CMK (cell line): ENCODE data around the gene NOSIP.

Experiments used
- DNase-seq: peaks from one replicate; pipeline ENCODE4 v3.0.0-alpha.2; 2010; ENCODE audit warnings: low read depth

NOSIP gene

DNA sequence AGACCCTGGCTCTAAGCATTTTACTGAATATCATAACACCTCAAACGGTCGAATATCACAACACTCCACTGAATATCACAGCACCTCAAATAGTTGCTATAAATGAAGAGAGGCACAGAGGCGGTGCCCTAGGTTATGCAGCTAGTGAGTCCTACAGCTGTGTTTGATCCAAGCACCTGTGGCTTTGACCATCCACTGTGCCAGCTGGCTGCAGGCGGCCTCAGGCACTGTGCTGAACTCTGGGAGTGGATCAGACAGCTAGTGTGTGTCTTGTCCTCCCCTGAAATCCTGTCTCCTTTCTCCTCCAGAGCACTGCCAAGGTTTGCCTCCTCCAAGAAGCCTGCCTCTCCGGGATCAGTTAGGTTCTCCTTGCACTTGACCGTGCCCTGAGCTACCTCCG is 7.3 kb downstream of the NOSIP start:
- no peak for DNase-seq

- no peak for DNase-seq
Observed at GRCh38 chr19:49570997-49571676, 9.2 kb downstream of the NOSIP start.

- peak; percentile 68 for DNase-seq
Observed at GRCh38 chr19:49570138-49570856, 10.1 kb downstream of the NOSIP start.

DNA sequence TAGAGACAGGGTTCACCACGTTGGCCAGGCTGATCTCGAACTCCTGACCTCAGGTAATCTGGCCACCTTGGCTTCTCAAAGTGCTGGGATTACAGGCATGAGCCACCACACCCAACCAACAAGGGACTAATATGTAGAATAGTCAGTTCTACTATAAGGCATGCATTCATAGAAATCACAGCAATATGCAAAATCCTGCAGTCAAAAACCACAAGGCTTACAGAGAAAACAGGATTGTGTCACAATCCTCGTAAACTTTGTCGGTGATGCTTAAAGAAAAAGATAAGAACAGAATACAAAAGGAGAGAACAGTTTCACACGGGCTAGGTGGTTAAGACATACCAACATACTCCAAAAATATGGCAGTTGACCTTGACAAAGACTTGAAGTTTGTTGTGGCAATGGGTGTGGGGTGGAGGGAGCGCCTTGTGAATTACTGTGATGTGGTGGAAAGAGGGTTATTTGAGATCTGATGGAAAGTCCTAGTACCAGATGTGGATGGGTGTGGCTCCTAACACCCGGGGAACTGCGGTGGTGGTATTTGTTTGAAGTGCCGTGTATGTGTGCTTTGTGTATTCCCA is 12.4 kb downstream of the NOSIP start:
- no peak for DNase-seq

DNA sequence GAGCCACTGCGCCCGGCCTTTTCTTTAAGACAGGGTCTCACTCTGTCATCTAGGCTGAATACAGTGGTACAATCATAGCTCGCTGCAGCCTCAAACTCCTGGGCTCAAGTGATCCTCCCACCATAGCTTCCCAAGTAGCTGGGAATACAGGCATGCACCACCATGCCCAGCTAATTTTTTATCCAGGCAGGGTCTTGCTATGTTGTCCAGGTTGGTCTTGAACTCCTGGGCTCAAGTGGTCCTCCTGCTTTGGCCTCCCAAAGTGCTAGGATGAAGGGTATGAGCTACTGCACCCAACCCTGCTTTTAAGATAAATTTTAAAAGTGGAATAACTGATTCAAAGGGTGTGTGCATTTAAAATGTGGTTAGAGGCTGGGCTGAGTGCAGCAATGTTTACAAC is 14.1 kb downstream of the NOSIP start:
- no peak for DNase-seq

GRCh38 chr19:49565261-49565660 is 15.1 kb downstream of the NOSIP start:
- DNase-seq = no peak

DNA sequence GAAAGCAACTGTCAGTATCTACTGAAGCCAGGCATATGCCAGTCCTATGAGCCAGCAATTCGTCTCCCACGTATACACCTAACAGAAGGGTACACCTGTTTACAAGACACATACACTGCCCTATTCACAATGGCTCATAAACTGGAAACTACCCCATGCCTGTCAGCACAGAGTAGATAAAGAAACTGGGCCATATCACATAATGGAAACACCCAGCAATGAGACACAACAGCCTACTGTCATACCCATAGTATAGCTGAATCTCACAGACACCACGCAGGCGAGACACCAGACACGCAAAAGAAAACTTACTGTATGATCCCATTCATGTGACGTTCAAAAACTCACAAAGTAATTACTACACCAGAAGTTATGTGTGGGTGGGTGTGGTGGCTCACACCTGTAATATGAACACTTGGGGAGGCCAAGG is 15.7 kb downstream of the NOSIP start:
- DNase-seq = no peak

DNA sequence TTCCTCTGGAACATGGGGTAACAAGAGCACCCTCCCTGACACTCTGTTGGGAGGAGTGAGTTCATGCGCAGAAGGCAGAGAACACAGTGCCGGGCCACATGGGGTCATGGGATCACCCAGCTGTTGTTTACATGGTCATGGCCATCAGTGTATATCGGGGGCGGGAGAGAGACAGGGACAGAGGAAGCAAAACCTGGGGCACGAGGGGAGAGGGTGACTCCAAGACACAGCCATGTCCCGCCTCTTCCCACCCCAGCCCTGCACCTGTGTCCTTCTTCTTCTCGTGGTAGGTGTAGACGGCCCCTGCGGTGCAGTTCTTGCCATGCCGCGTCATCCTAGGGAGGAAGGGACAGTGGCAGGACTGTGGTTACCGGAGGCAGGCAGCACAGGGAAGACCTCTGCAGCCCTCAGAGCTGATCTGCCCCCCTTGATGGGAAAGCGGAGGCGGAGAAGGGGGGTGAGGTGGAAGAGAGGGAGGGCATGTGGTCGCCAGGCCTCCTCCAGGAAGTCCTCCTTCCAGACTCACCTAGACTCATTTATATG is 19.9 kb downstream of the NOSIP start:
- DNase-seq = no peak

GRCh38 chr19:49559928-49560327 is 20.4 kb downstream of the NOSIP start:
- no peak for DNase-seq

DNA sequence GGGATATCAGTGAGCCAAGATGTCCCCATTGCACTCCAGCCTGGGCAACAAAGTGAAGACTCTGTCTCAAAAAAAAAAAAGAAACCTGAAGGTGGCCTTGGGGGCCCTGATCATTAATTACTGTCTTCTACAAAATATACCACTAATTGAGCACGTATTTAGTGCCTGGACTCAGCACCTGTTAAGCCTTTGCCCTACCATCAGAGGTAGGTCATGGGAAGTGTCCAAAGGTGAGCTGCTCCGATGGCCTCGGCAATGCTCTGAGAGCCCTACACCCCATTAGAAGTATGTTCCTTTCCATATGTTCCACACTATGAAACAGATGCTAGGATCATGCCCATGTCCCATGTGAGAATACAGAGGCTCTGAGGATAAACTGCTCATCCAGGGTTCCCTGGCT is 20.9 kb downstream of the NOSIP start:
- no peak for DNase-seq

GRCh38 chr19:49558591-49558990 is 21.8 kb downstream of the NOSIP start:
- no peak for DNase-seq

DNA sequence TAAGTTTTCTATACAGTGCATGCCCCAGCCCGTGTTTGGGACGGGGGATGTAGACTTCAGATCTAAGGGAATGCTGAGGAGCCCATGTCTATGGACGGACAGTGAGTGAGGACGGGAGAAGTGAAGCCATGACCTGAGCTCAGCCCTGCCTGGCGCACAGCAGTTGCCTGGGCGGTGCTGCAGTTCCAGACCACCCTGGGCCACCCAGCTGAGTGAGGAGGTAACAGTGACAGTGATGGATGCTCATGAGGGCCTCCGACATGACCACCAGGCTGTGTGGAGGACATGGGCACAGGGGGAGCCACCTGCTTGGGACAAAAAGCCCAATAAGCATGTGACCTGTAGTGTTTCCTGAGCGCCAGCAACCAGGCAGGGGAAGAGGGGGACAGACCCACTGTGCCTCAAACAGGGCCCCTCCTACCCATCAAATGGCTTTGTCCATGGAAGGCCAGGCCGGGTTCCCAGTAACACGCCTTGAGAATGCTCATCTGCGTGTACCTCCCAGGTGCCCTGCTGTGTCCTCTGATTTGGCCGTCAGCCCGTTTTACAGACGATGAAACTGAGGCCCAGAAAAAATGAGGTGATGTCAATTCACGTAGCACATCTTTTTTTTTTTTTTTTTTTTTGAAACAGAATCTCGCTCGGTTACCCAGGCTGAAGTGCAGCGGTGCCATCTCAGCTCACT is 22.6 kb downstream of the NOSIP start:
- no peak for DNase-seq

GRCh38 chr19:49556412-49557398 is 23.7 kb downstream of the NOSIP start:
- DNase-seq = no peak

DNA sequence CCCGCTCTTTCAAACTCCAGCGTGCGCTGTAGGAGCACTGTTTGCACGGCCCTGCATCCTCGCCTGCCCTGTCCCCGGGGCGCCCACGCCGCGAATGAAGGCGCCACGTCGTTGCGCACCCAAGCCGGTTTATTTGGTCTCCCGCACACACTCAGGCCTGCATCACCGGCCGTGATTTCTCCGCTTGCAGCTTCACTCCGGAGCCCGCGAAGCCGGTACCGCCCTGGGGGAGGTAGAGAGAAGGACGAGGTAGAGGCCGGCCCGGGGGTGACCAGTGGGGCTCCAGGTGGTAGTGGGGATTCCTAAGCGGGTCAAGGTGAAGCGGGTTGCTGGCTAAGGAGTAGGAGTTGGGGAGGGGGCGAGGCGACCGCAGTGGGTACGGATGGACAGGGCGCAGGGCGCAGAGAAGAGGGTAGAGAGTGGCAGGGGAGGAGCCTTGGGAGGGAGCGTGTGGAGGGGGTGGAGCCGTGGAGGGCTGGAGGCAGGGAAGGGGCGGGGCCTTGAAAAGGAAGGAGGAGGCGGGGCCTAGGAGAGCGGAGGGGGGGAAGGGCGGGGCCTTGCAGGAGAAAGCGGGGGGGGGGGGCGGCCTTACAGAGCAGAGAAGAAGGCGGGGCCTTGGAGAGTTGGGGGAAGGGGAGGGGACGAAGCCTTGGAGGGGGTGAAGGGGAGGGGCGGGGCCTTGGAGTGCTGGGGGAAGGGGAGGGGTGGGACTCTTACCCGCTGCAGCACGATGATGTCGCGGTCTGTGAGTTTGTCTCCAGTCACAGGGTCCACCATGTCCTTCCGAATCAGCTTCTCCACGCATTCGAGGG is 24.6 kb downstream of the NOSIP start:
- peak; percentile 76 for DNase-seq

GRCh38 chr19:49554701-49555181 is 25.6 kb downstream of the NOSIP start:
- DNase-seq = no peak

GRCh38 chr19:49553451-49554271 is 26.7 kb downstream of the NOSIP start:
- DNase-seq = no peak

DNA sequence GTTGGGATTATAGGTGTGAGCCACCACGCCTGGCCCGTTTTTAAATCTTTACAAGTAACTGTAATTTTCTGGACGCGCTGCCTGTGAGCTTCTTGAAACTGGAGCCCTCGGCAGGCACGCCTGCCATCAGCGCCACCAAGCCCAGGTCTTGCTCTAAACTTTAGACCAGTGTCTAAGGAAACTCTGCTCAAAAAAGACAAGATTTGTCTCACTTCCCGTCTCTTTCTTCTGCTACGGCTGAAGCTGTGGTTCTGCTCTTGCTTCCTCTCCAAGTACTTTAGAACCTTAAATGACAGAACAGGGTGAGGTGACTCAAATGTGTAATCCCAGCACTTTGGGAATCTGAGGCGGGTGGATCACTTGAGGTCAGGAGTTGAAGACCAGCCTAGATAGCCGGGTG is 27.6 kb downstream of the NOSIP start:
- DNase-seq = no peak

GRCh38 chr19:49551531-49551930 is 28.8 kb downstream of the NOSIP start:
- DNase-seq = no peak

DNA sequence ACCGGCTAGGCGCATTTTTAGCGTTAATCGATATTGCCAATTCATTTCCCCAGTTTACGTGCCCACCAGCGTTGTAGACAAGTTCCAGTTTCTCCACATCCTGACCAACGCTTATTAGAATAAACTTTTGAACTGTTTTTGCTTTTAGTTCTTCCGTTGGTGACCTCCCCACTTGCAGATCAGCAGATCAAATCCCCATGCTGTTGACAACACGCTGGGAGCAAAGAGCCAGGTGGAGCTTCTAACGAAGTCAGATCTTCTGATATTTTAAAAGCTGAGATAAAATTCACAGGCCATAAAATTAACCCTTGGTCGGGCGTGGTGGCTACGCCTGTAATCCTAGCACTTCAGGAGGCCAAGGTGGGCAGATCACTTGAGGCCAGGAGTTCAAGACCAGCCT is 31.3 kb downstream of the NOSIP start:
- DNase-seq = no peak
